Right lobe of liver (tissue), 4 donors: ENCODE results near the gene KRT36.

ENCODE experiments used
- CTCF ChIP-seq, 4 donors: fragments of 200-600 bp in 3 of 4; fragments of 450-650 bp in 1 of 4; IDR thresholded peaks; one replicate each; pipeline versions ENCODE4 v1.5.1 to v1.8.0; 2016 to 2022; ENCODE audit warnings: antibody characterized with exemption in 4 of 4, mild to moderate bottlenecking in 2 of 4
- POLR2A ChIP-seq: fragments of 450-650 bp; IDR thresholded peaks from one replicate; pipeline ENCODE4 v1.6.1; 2017; ENCODE audit warnings: antibody characterized with exemption, mild to moderate bottlenecking
- donor health status: DM: no; HTN: no; CAD: no.
- donor health status: DM: no; HTN: no; CAD: no.
- donor health status: DM: no; HTN: yes; CAD: no.

- TF ChIP-seq CTCF (IDR thresholded peaks at IDR 0.05) (no peak), POLR2A (no peak)
Observed at GRCh38 chr17:41511116-41511515, 21.4 kb upstream of the KRT36 start.
